HG02840 (cell line): Measurements from ENCODE around the gene TNFSF13B.
"Not testable (repeated sequence)": the region's sequence is repeated elsewhere in the genome, so short reads cannot be mapped to it uniquely, and the experiment has no call there.

Source experiments
- ATAC-seq: cut with Tn5 transposase; IDR thresholded peaks from one replicate; pipeline ENCODE4 v1.9.1; 2021; ENCODE audit warnings: mild to moderate bottlenecking, moderate library complexity, moderate number of reproducible peaks; ENCODE audit not compliant: unreplicated experiment, low FRiP score

TNFSF13B gene

GRCh38 chr13:108278466-108278865 lies 8.9 kb downstream of the TNFSF13B start:
- no peak for ATAC-seq

- no peak for ATAC-seq
Measured at GRCh38 chr13:108281901-108282300, 12.4 kb downstream of the TNFSF13B start.

DNA sequence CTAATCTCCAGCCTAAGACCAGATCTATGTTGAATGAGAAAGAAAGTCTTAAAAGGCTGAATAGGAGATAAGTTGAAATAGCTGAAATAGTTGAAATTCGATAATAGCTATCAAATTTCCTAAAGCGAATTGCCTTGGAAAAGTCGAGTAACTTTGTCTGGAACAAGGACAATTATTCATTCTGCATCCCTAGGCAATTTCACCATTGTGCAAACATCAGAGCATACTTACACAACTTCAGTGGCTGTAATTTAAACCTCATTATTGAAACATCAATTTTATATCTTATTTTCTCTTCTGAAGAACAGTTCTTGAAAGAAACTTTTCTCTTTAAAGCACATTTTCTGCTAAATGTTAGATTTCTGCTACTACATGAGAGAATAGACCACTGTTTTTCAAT lies 13.6 kb downstream of the TNFSF13B start:
- ATAC-seq: no peak

DNA sequence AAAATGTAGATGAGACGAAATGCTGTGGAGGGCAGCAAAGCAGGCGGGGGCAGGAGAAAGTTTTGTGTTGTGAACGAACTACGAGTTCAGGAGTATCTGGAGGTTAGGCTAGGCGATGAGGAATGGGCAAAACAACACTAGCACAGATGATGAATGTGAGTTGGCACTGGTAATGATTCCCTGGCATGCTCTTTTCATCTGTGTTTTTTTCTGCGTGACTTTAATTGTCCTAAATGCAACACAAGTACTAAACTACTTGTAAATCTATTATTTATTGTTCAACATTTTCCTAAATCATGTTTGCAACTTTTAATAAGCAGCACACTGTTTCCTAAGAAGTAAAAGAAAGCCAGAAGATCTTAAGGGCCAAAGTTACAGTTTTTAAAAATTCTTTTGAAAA lies 19.2 kb downstream of the TNFSF13B start:
- ATAC-seq: no peak

GRCh38 chr13:108289819-108290218 lies 20.3 kb downstream of the TNFSF13B start:
- no peak for ATAC-seq

- no peak for ATAC-seq
Measured at GRCh38 chr13:108297114-108297513, 27.6 kb downstream of the TNFSF13B start.

DNA sequence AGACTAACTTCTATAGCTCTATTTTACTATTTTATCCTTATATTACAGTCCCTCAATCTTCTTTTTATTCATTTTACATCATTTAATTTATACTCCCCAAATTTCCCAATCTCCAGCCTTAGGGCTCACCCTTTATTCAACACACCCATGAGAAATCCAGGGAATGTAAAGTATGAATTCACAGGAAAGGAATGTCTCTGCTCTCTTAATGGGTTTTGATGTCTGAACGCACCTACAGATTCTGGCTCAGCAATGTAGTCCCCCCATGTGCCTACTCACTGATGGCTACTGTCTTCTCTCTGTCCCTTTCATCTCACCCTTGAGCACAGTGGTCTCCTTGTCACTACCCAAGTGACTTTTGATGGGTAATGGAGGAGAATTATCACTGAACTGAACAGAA lies 32.8 kb downstream of the TNFSF13B start:
- no peak for ATAC-seq

- no peak for ATAC-seq
Measured at GRCh38 chr13:108304170-108305016, 34.9 kb downstream of the TNFSF13B start.

- ATAC-seq: no peak
Measured at GRCh38 chr13:108305655-108306054, 36.1 kb downstream of the TNFSF13B start.

GRCh38 chr13:108306860-108307259 lies 37.3 kb downstream of the TNFSF13B start:
- ATAC-seq: no peak

- ATAC-seq: not testable (repeated sequence)
Measured at GRCh38 chr13:108311596-108311995, 42.1 kb downstream of the TNFSF13B start.

DNA sequence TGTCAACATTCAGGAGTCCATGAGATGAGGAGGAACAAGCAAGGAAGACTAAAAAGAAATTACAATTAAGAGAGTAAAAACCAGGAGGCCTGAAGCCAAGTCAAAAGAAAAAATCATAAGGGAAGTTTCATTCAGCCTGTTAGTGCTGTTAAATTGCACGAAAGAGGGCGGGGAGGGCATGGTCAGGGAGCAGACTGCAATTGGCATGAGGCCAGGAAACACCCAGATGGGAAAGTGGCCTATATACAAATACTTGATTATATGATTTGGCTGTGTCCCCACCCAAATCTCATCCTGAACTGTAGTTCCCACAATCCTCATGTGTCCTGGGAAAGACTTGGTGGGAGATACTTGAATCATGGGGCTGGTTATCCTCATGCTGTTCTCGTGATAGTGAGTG lies 43.9 kb downstream of the TNFSF13B start:
- no peak for ATAC-seq

DNA sequence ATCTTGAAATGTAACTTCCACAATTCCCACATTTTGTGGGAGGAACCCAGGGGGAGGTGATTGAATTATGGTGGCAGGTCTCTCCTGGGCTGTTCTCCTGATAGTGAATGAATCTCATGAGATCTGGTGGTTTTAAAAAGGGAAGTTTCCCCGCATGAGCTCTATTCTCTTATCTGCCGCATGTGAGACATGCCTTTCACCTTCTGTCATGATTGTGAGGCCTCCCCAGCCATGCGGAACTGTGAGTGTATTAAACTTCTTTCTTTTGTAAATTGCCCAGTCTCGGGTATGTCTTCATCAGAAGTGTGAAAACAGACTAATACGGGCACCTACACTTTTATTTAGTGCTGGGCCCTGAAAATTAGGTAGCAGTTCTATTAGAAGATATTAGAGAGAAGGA lies 45.8 kb downstream of the TNFSF13B start:
- ATAC-seq: no peak

GRCh38 chr13:108315991-108316390 lies 46.5 kb downstream of the TNFSF13B start:
- no peak for ATAC-seq

DNA sequence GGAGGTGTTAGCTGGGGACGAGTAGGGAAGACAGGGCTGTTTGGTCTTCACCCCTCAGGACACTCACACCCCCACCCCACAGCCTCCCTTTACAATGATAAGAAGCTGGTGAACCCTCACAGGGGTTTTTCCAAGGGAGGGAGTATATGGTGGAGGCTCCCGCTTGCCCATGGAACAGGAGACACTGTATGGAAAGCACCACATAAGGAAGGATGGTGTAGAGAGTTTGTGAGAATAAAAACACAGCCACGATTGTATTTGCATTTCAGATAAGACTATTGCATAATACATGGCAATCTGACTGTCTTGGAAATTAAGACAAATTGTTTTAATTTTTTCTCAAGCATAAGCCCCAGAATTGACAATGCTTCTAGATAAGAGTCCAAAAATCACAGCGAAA lies 46.9 kb downstream of the TNFSF13B start:
- ATAC-seq: no peak

DNA sequence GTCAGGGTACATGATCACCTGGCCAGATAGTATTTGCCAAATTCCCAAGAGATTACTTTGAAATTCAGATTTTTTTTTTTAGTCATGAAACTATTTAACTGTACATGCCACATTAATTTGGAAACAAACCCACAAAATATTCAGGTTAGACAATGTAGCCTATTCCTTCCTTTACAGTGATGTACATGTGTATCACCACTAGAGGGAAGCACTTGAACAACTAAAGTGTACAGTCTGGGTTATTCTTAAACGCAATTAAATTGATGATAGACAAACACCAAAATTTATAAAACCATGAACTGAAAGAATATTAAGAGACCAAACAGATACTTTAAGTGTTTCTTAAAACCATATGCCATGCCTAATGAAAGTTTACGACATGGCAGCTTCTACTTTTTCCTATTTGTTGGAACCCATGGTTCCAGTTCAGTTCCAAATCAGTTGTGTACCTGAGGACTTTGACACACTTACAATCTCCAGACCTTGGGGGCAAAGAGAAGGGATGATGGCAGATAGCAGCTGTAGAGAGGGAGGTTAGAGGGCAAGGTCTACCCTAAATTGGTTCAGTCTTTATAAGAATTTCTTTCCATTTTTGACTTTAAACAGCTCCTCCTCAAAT lies 52.8 kb downstream of the TNFSF13B start:
- ATAC-seq: peak; percentile 65

DNA sequence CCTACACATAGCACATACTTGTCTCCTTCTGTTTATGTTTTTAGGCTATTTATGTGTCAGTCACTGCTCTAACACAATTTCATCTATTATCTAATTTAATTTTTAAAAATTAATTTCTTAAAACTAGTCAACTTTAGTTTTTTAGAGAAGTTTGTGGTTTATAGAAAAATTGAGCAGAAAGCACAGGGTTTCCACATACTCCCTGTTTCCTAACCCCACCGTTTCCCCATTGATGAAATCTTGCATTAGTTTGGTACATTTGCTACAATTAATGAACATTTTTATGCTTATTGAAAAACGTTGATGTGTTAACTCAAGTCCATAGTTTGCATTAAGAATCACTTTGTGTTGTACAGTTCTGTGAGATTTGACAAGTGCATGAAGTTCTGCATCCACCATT lies 53.5 kb downstream of the TNFSF13B start:
- no peak for ATAC-seq

- no peak for ATAC-seq
Measured at GRCh38 chr13:108325863-108326262, 56.3 kb downstream of the TNFSF13B start.

DNA sequence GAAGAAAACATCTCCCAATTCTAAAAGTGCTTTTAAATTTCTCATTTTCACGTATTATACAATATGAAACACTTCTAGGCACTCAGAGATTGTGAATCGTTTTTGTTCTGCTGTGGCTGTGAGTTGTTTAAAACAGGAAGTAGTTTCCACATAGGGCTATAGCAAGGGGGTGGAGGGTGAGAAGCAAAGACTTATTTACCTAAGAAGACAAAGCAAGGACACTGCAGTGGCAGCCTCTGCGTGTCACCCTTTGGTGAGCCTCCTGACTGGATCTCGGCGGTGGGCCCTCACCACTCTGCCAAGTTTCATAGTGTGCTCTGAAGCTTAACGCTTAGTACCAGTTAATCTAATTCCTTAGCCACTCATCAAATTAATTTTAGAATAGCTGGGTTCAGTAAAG lies 56.8 kb downstream of the TNFSF13B start:
- ATAC-seq: no peak

GRCh38 chr13:108328848-108329247 lies 59.3 kb downstream of the TNFSF13B start:
- ATAC-seq: no peak

- no peak for ATAC-seq
Measured at GRCh38 chr13:108332791-108333190, 63.3 kb downstream of the TNFSF13B start.
